ENCODE data around the gene UCN.
"Not testable (repeated sequence)": the region's sequence is repeated elsewhere in the genome, so short reads cannot be mapped to it uniquely, and the experiment has no call there.

UCN gene

DNA sequence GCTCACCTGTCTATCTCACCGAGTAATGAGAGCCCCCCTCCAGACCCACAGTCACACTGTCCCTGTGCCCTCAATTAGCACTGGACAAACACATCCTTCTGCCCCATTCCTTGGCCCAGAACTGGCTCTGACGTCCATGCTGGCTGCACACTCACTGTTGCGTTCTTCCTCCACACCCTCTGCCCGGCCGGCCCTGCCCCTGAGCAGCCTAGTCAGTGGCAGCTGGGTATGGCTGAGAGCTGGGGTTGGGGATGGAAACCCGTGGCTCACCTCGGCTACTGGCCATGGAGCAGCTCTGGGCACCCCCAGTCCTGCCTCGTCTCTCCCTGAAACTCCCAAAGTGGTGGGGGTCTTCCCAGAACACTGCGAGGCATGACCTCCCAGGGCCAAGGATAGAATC lies 6.5 kb upstream of the UCN start:
- DNase-seq, result no peak

DNA sequence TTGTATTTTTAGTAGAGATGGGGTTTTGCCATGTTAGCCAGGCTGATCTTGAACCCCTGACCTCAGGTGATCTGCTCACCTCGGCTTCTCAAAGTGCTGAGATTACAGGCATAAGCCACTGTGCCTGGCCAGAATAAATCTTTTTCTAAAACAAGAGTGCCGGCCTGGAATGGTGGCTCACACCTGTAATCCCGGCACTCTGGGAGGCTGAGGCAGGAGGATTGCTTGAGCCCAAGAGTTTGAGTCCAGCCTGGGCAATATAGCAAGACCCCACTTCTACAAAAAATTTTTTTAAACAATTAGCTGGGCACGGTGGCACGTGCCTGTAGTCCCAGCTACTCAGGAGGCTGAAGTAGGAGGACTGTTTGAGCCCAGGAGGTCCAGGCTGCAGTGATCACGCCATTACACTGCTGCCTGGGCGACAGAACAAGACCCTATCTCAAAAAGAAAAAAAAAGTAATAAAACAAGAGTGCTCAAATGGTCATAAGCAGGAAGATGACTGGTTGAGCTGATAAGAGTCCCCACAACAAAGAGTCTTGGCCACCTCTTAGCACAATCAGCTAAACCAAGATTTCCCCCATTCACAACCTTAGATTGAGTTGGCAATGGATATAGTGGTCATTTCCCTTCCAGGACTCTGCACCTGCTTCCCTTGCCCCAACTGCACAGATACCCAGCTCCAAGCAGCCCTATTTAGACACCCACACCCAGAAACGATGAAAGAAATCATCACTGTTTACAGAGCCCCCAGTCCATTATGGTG lies 5.8 kb upstream of the UCN start:
- DNase-seq, result no peak

- DNase-seq, result no peak
Measured at GRCh38 chr2:27312152-27312551, 3.9 kb upstream of the UCN start.

DNA sequence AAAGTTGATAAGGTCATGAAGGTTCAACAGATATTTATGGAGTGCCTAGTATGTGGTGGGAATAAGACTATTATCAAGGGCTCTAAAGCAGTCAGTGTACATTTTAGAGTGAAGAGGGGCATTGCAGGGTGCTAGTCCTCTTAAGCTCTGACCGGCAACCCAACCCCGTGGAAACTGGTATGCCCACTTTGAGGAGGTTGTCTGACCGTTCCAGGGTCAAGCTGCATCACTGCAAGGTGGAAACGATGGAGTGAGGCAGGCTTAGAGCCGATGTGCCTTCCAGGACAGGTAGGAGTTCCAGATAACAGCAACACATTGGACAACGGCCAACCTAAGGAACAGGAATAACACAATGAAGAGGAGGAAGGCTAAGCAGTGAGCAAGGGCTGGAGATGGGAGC lies 1.4 kb upstream of the UCN start:
- no peak for DNase-seq

DNA sequence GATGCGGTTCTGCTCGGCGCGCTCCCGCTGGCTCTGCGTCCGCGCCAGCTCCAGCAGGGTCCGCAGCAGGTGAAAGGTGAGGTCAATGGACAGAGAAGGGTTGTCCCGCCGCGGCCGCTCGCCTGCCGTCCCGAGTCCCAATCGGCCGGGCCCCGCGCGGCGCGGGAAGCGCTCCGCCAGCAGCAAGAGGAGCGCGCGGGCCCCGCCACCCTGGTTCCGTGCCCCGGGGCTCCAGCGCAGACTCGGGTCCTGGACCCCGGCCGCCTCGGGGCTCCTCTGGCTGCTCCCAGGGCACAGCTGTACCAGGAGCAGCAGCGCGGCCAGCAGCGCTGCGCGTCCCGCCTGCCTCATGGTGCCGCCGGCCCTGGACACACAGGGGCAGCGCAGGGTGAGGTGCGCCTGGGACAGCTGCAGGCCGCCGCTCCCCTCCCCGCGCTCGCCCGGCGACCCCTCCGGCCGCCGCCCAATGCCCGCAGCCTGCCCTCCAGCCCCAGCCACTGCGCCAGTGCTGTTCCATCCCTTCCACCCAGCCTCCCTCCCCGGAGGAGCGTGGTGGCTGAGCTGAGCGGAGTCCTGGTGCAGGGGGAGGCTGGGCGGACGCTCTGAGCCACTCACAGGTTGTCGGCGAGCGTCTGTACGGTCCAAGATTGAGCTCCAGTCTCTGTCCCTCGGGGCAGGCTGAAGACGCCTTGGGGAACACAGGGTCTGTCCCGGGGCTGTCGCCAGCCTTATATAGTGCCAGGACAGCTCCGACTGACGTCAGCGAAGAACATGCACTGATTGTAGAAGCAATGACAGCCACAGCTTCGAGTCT lies 493 bp downstream of the UCN start:
- no peak for DNase-seq

GRCh38 chr2:27307287-27307544 lies 1.0 kb downstream of the UCN start:
- no peak for DNase-seq

- no peak for DNase-seq
Measured at GRCh38 chr2:27306573-27307286, 1.5 kb downstream of the UCN start.

DNA sequence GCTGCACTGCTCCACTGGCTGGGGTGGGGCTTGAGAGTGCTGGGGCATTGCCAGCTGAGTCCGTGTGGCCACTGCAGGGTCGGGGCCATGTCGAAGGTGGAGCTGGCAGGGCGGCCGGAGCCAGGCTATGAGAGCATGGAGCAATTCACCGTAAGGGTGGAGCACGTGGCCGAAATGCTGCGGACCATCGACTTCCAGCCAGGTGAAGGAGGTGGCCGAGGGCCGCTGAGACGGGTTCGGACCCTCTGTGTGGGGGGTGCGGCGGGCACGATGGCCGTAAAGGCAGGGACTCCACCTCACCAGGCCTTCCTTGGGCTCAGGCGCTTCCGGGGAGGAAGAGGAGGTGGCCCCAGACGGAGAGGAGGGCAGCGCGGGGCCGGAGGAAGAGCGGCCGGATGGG lies 2.1 kb downstream of the UCN start:
- DNase-seq, result no peak

DNA sequence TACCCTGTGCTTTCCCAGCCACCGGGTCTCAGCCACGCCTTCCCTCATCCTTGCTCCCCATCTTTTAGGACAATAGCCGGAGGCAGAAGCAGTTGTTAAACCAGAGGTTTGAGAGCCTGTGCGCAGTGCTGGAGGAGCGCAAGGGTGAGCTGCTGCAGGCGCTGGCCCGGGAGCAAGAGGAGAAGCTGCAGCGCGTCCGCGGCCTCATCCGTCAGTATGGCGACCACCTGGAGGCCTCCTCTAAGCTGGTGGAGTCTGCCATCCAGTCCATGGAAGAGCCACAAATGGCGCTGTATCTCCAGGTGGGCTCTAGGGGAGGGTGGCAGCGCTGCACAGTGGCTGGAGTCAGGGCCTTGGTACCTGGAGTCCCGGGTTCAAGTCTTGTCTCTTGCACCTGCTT lies 2.7 kb downstream of the UCN start:
- no peak for DNase-seq

DNA sequence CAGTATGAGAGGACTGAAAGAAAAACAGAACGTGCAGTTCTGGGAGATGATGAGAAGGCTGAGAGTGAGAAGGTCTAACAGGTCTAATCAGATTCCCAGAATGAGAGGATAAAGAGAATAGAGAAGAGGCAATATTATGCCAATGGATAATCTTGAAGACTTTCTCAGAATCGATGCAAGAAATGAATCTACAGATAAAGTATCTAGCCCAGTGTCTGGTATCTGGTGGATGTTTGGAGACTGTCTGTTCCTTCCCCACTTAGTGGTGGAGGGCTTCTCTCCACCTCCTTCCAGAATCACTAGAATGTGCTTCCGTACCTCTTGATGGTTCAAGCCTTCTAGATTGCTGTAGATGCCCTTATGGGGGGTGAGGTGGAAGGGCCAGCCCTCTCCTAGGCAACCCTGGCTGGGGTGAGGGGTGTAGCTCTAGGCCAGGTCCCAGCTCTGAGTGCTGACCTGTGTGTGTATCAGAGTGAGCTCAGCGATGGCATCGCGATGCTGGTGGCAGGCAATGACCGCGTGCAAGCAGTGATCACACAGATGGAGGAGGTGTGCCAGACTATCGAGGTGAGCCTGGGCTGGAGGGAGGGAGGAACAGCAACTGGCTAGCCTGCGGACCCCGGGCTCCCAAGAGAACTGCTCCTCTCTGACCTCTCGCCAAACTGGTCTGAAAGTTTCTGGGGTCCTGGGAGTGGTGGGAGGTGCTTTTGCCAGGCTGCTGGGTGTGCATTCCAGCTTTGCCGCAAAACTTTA lies 3.6 kb downstream of the UCN start:
- DNase-seq, result no peak

DNA sequence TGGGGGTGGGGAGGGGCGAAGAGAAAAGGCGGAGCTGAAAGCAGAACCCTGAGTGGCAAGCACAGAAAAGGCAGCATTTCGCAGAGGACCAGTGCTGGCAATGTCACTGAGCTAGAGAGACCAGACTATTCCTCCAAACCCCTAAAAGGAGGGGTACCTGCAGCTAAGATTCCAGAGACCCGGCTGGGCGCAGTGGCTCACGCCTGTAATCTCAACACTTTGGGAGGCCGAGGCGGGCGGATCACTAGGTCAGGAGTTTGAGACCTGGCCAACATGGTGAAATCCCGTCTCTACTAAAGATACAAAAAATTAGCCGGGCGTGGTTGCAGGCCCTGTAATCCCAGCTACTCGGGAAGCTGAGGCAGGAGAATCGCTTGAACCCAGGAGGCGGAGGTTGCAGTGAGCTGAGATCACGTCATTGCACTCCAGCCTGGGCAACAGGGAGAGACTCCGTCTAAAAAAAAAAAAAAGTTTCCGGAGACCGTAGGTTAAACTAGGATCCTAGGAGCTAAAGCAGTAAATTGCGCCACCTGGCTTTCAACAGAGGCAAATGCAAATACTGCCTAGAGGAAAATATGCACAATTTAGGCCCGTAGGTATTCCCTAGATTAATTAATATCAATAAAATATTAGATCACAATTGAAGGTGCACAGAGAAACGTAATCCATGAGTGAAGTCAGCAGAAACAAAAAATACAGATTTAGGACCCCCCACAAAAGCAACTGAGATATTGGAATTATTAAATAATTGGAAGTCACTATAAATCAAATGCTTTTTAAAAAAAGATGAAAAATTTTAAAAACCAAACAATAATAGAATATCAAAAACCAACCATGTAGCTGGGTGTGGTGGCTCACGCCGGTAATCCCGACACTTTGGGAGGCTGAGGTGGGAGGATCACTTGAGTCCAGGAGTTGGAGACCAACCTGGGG lies 4.9 kb downstream of the UCN start:
- peak; percentile 51 to 83 (median 79) for DNase-seq

- DNase-seq, result not testable (repeated sequence)
Measured at GRCh38 chr2:27300606-27301005, 7.6 kb downstream of the UCN start.

DNA sequence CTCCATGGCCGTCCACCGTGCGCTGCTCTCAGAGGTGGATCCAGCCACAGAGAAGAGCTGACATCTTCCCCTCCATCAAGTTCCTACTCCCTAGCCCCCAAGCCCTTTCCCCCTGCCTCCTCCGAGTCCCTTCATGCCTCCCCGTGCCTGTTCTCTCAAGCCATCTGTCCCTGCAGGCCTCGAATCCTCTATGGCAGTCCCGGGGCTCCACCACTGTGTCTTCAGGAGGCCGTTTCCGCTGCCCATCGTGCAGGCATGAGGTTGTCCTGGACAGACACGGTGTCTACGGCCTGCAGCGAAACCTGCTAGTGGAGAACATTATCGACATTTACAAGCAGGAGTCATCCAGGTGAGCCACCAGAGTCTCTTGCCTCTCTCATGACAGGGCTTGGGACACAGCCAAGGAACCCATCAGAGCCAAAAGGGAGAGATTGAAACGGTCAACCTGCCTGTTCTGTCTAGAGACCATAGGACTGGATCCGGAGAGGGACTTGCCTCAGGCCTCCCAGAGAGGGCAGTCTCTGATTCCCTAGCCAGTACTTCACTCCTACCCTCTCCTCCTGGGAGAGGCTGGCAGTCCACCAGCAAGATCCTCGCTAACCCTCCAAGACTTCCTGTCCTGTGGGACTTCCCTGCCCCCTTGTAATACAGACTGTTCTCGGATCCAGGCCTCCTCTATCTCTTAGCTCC lies 9.7 kb downstream of the UCN start:
- DNase-seq, result no peak

GRCh38 chr2:27297195-27297594 lies 11.1 kb downstream of the UCN start:
- DNase-seq, result no peak

GRCh38 chr2:27296481-27296880 lies 11.8 kb downstream of the UCN start:
- no peak for DNase-seq

- no peak for DNase-seq
Measured at GRCh38 chr2:27294928-27295327, 13.3 kb downstream of the UCN start.

DNA sequence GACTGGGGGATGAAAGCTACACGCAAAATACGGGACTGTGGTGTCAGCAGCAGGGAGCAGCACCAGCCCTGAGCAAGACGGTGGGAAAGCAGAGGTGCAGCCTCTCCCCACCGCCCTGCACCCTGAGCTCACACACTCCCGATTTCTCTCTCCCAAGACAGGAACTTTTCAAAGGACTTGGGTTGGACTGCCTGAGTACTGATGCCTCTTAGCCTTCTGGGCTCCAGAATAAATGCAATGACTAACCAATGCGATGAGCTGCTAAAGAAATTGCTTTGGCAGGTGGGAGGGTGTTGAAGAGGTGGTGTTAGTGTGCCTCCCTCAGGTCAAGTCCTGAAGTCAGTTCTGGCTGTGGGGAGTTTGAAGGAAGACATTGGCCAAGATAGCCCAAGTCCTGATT lies 16.4 kb downstream of the UCN start:
- no peak for DNase-seq

DNA sequence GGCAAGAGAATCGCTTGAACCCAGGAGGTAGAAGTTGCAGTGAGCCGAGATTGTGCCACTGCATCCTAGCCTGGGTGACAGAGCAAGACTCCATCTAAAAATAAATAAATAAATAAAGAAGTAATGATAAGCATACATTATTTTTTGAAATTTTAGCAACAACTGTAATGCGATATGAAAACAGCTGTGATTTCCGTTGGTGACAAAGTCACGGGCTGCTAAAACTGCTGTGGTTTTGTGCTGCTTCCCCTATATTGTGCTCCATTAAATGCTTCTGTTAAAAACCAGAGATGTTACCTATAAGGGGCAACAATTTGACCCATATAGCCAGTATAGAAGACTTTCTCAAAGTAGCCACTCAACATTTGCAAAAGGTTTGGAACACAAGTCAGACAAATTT lies 17.7 kb downstream of the UCN start:
- no peak for DNase-seq

- DNase-seq, result no peak
Measured at GRCh38 chr2:27288610-27289009, 19.6 kb downstream of the UCN start.

- DNase-seq, result no peak
Measured at GRCh38 chr2:27285481-27285880, 22.8 kb downstream of the UCN start.

DNA sequence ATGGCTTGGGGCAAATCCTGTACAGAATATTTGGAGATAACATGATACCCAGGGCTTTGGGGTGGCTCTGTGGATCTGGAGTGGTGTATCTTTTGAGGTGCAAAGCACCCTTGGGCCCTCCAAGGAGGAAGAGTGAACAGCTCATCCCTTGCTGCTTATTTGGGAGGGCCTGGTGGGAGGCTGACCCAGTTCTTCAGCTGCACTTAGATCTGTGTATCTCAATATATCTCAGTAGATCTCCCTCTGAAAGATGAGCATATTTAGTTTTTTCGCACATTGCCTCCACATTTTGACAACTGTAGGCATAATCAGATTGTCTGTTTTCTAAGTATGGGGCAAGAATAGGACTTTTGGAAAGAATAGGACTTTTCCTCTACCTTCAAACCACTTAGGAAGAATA lies 23.2 kb downstream of the UCN start:
- no peak for DNase-seq

DNA sequence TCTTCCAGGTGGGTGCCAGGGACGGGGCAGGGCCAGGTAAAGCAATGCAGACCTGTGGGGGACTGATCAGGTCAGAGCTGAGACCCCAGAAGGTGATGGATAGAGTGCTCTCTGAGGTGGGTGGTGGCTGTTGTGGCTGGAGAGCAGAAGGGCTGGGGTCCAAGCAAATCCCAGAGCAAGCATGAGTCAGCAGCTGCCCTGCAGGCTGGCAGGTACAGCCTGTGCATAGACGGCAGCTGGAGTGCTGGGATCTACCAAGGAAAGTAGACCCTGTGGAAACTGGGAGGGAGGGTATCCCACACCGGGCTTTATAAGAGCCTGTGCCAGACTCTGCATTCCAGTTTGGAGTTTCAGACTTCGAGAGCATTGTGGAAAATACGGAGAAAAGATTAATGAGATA lies 25.4 kb downstream of the UCN start:
- no peak for DNase-seq
